GM12872 (cell line): ENCODE results near the gene TMED8.

Experiments used
- TF ChIP-seq, protein P1 (sequence below): IDR thresholded peaks from 3 replicates; pipeline ENCODE4 v1.5.1; 2011; ENCODE audit warnings: low read depth, mild to moderate bottlenecking, low read length, moderate library complexity; ENCODE audit not compliant: insufficient read depth

TMED8 gene

DNA sequence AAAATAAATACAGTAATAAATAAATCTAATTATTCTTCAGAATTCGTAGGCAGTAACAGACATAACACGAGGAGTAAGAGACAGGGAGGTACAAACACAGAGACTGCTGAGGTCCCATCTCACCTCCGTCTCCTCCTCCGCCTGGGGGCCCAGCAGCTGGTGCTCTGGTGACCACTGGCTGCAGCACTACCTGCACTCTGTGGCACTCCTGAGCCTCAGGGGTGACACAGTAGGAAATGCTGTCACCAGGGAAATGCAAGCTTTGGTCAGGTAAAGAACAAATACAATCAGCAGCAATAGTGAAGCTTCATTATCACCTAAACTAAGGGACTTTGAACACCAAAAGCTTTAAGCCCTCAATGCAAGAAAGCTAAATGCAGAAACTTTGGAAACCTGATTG is 36.5 kb downstream of the TMED8 start:
- TF ChIP-seq, protein P1, sequence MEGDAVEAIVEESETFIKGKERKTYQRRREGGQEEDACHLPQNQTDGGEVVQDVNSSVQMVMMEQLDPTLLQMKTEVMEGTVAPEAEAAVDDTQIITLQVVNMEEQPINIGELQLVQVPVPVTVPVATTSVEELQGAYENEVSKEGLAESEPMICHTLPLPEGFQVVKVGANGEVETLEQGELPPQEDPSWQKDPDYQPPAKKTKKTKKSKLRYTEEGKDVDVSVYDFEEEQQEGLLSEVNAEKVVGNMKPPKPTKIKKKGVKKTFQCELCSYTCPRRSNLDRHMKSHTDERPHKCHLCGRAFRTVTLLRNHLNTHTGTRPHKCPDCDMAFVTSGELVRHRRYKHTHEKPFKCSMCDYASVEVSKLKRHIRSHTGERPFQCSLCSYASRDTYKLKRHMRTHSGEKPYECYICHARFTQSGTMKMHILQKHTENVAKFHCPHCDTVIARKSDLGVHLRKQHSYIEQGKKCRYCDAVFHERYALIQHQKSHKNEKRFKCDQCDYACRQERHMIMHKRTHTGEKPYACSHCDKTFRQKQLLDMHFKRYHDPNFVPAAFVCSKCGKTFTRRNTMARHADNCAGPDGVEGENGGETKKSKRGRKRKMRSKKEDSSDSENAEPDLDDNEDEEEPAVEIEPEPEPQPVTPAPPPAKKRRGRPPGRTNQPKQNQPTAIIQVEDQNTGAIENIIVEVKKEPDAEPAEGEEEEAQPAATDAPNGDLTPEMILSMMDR = no peak

- TF ChIP-seq, protein P1 = no peak
These were observed 37.5 kb downstream of the TMED8 start for GRCh38 chr14:77339407-77339806.

DNA sequence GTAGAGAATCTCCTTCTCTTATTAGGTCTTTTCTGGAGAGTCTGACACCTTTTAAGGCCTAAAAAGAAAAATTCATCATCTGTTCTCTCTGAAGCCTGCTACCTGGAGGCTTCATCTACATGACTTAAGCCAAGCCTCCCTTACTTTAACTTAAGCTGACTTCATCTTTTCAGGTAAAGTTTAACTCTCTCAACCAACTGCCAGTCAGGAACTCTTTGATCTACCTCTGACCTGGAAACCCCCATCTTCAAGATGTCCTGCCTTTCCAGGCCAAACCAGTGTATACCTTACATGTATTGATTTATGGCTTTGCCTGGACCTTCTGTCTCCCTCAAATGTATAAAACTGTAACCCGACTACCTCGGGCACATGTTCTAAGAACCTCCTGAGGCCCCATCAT is 38.6 kb downstream of the TMED8 start:
- TF ChIP-seq, protein P1 = no peak

DNA sequence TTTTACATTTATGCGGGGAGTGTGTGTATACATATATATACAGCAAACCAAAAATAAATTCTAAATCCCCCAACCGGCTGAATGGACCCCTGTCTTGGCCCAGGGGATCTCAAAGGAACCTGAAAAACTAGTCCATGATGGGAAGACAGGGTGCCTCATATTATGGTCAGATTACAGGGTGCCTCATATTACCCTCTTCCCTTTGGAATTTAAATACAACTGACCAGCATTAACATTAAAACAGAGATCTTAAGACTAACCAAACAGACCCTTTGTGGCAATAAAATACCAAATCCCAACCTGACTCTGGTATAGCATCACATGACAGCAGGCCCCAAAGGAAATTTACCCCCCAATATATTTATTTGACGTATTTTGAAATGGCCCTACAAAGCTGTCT is 39.0 kb downstream of the TMED8 start:
- TF ChIP-seq, protein P1 = no peak

- TF ChIP-seq, protein P1 = no peak
These were observed 41.3 kb downstream of the TMED8 start for GRCh38 chr14:77335576-77335975.

- TF ChIP-seq, protein P1 = no peak
These were observed 47.0 kb downstream of the TMED8 start for GRCh38 chr14:77329872-77330271.

DNA sequence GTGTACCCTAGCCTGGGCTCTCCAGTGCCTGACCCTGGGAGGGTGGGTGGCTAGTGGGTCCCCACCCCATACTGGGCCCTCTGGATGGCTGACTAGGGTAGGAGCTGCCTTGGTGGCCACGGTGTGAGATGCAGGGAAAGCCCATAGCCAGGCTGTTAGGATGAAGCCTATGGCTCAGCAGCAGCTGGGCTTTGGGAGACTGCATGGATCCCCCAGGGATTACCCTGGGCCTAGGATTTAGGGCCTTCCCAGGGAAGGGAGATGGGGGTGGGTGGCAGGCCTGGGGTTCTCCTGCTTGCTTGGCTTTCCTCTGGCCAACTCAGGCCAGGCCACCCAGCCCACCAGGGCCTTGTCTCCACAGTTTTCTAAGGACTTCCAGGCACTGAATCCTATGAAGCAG is 49.8 kb downstream of the TMED8 start:
- TF ChIP-seq, protein P1 = no peak

DNA sequence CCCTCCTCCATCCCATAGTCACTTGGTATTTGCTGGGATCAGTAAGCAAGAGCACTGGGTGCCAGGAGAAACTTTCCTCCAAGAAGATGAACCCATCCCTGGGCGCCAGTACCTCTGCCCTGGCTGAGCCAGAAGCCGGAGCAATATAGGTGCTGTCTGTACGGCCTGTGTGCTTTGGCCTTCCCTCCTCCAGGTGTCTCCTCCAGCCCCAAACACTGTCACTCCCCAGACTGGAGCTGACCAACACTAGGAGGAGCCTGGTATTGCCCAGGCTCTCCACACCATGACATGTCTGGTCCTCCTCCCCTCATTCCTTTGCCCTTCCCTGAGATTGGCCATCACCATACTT is 51.2 kb downstream of the TMED8 start:
- TF ChIP-seq, protein P1 = no peak
